Epithelial cell of proximal tubule (primary cell): ENCODE measurements around the gene TUBA4B. TPM values are rescaled to one million over a fixed set of nuclear protein-coding genes. Genes with fewer than 3 reads are reported as not detected.

Experiments used
- DNase-seq: peaks from one replicate; pipeline ENCODE4 v3.0.0-alpha.2; 2011; ENCODE audit warnings: low read depth
- H3K4me3 ChIP-seq: 2 replicates; pipeline ENCODE4 v1.5.1; 2011; ENCODE audit warnings: low read depth, mild to moderate bottlenecking, low read length
- CTCF ChIP-seq: conservative IDR thresholded peaks from 2 replicates; pipeline ENCODE4 v1.5.1; 2012; ENCODE audit warnings: low read depth, mild to moderate bottlenecking, low read length
- total RNA-seq: library from RNA; depleted of rRNA; stranded (reverse); fragments of >200 nt; gene quantifications from 2 replicates; pipeline ENCODE4 v1.2.3, GENCODE V29; 2015

Gene TUBA4B
- total RNA-seq, 1 donor from 2014 or later, result 0.52 TPM

GRCh38 chr2:219207884-219208740 is 44.9 kb upstream of the TUBA4B start:
- H3K4me3 ChIP-seq, result peak overlapping the region; percentile 82
- TF ChIP-seq CTCF, result no peak
- DNase-seq, result no peak

- no peak for DNase-seq
- H3K4me3 ChIP-seq, result no peak overlapping the region
- TF ChIP-seq CTCF, result no peak
These were observed 43.5 kb upstream of the TUBA4B start for GRCh38 chr2:219209236-219210195.

DNA sequence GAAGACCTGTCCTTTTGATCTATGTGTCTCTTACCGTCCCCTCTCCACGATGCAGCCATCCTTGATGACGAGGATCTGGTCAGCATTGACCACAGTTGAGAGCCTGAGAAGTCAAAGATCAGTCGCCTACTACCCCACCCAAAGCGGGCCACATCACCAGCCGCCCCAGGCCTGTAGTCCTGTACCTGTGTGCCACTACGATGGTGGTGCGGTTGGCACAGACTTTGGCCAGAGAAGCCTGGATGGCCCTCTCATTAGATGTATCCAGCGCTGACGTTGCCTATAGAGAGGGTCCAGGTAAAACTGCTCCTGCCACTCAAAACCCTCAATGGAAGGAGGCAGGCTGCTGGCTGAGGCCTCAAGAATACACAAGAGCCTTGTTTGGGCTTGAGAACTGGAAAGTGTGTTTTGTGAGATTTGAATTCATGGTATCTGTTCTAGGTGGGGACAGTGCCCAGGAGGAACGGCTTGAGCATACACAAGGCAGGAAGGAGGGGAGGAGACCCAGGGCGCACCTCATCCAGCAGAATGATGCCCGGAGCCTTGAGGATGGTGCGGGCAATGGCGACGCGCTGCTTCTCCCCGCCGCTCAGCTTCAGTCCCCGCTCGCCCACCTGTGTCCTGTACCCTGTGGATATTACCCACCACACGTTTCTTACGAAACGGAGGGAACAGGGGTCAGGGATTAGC is 42.7 kb upstream of the TUBA4B start:
- no peak for TF ChIP-seq CTCF
- H3K4me3 ChIP-seq, result no peak overlapping the region
- DNase-seq, result no peak

DNA sequence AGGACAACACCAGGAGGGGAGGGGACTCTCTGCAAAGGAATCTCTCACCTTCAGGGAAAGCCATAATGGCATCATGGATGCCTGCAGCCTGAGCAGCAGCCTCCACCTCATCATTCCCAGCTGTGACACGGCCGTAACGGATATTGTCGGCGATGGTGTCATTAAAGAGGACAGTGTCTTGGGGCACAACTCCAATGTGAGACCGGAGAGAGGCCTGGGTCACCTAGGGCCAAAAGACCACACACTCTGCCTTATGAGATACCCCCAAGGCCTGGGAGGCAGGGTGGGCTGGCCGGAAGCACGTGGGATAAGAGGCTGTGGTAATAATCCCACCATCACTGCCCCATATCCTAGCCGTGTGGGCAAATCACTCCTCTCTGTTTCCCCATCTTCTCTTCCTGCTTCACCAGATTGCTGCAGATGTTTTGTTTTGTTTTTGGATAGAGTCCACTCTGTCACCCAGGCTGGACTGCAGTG is 42.1 kb upstream of the TUBA4B start:
- H3K4me3 ChIP-seq, result no peak overlapping the region
- DNase-seq, result no peak
- no peak for TF ChIP-seq CTCF

DNA sequence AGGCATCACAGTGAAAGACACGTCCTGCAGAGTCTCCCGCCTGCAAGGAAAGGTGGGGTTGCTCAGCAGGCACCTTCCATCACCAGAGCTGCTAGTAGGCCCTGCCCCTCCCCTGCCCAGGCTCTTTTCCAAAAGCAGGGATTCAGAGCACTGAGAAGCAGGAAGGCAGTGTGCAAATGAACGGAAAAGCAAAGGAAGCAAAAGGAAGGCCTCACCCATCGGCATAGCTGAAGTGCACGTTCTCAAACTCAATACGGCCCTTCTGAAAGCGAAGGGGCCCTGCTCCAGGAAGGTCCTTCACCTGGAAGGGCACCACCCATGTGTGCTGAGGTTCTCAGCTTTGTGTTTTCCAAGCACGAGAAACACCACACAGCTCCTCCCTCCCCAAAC is 40.0 kb upstream of the TUBA4B start:
- H3K4me3 ChIP-seq, result no peak overlapping the region
- no peak for DNase-seq
- TF ChIP-seq CTCF, result no peak

GRCh38 chr2:219213486-219214071 is 39.5 kb upstream of the TUBA4B start:
- H3K4me3 ChIP-seq, result no peak overlapping the region
- no peak for DNase-seq
- TF ChIP-seq CTCF, result no peak
